ENCODE measurements around the gene ABCG2. TPM values are rescaled to one million over a fixed set of nuclear protein-coding genes. Genes with fewer than 3 reads are reported as not detected.

ABCG2 gene
- polyA plus RNA-seq, 1 donor (not counting 4 experiments of a cell fraction or from before 2014, with no cell fraction given), result 5.3 TPM

DNA sequence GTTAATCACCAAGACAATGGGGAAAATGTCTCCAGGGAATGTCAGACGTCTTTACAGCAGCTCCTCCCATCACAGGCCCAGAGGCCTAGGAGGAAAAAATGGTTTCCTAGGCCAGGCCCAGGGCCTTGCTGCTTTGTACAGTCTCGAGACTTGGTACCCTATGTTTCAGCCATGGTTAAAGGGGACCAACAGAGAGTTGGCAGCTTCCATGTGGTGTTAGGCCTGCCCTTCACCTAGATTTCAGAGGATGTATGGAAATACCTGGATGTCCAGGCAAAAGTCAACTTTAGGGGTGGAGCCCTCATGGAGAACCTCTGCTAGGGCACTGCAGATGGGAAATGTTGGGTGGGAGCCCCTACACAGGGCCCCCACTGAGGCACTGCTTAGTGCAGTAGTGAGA is 38.5 kb downstream of the ABCG2 start:
- Histone ChIP-seq H3K36me3 (ENCODE audit: control insufficient read depth in 2 of 2, extremely low read depth in 1 of 2, insufficient read depth in 2 of 2, low read length in 2 of 2) (no peaks in the 10 kb centered on the region), H3K27ac (ENCODE audit: control insufficient read depth, insufficient read depth, low read length) (no peak overlapping the region), H3K4me1 (ENCODE audit: control insufficient read depth, extremely low read depth, insufficient read depth, low read length) (no peaks in the 10 kb centered on the region), H3K9me3 (ENCODE audit: control insufficient read depth, low read depth, low read length) (peaks cover 8% of the 10 kb centered on the region), H3K4me2 (ENCODE audit: control insufficient read depth, extremely low read depth, insufficient read depth, low read depth, low read length) (no peak overlapping the region), H3K79me2 (ENCODE audit: control insufficient read depth, insufficient read depth, low read length) (no peaks in the 10 kb centered on the region), H3K4me3 (ENCODE audit: control insufficient read depth in 2 of 3, extremely low read depth in 1 of 3, insufficient read depth in 2 of 3, low read depth in 1 of 3, low read length in 3 of 3) (no peak overlapping the region), H2AFZ (ENCODE audit: control insufficient read depth, low read length) (no peak overlapping the region), H4K20me1 (ENCODE audit: control insufficient read depth, extremely low read depth, insufficient read depth, low read length) (no peaks in the 10 kb centered on the region), H3K27me3 (ENCODE audit: control insufficient read depth, extremely low read depth, insufficient read depth, low read length) (no peaks in the 10 kb centered on the region), H3K9ac (ENCODE audit: control insufficient read depth, extremely low read depth, insufficient read depth, low read length) (no peak overlapping the region), H3K9me1 (ENCODE audit: control insufficient read depth, extremely low read depth, insufficient read depth, low read length) (no peaks in the 10 kb centered on the region)
- dilution Hi-C loops (cut with MboI; ENCODE audit: extremely low pct_ligation_motif_present, low sequenced_read_pairs), result no loop called here
- FAIRE-seq (no peak), DNase-seq (ENCODE audit: low read depth, low spot score) (no peak)
- no peak for TF ChIP-seq CTCF (optimal IDR thresholded peaks at IDR 0.05 in 1 of 3, IDR thresholded peaks at IDR 0.05 in 1 of 3, conservative IDR thresholded peaks at IDR 0.05 in 1 of 3; ENCODE audit: extremely low read depth in 1 of 3, insufficient read depth in 2 of 3, low read length in 3 of 3)
- TF ChIP-seq EZH2 (IDR thresholded peaks at IDR 0.05; ENCODE audit: low read length), result no peak

DNA sequence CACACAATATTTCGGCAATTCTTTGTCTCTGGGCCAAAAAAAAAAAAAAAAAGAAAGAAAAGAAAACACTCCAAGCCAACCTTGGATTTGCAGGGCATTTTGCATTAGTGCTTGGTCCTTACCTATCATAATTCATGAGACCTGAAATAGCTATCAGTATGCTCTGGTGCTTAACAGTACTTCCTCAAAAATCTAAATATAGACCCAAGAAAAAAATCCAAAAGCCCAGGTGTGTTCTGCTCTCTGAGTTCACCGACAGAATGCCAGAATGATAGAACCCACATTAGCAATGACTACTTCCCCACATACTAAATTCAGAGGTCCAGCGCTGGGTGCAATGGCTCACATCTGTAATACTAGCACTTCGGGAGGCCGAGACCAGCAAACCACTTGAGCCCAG is 42.9 kb downstream of the ABCG2 start:
- H3K36me3 ChIP-seq (ENCODE audit: control insufficient read depth in 2 of 2, extremely low read depth in 1 of 2, insufficient read depth in 2 of 2, low read length in 2 of 2), result no peaks in the 10 kb centered on the region
- no peak overlapping the region for H3K4me2 ChIP-seq (ENCODE audit: control insufficient read depth, extremely low read depth, insufficient read depth, low read depth, low read length)
- H3K9me3 ChIP-seq (ENCODE audit: control insufficient read depth, low read depth, low read length), result peaks cover 8% of the 10 kb centered on the region
- DNase-seq (ENCODE audit: low read depth, low spot score) (no peak), FAIRE-seq (no peak)
- H3K4me1 ChIP-seq (ENCODE audit: control insufficient read depth, extremely low read depth, insufficient read depth, low read length), result no peaks in the 10 kb centered on the region
- H4K20me1 ChIP-seq (ENCODE audit: control insufficient read depth, extremely low read depth, insufficient read depth, low read length), result no peaks in the 10 kb centered on the region
- no peak overlapping the region for H3K4me3 ChIP-seq (ENCODE audit: control insufficient read depth in 2 of 3, extremely low read depth in 1 of 3, insufficient read depth in 2 of 3, low read depth in 1 of 3, low read length in 3 of 3)
- H3K27ac ChIP-seq (ENCODE audit: control insufficient read depth, insufficient read depth, low read length), result no peak overlapping the region
- no peaks in the 10 kb centered on the region for H3K27me3 ChIP-seq (ENCODE audit: control insufficient read depth, extremely low read depth, insufficient read depth, low read length)
- H3K9ac ChIP-seq (ENCODE audit: control insufficient read depth, extremely low read depth, insufficient read depth, low read length), result no peak overlapping the region
- TF ChIP-seq CTCF (optimal IDR thresholded peaks at IDR 0.05 in 1 of 3, IDR thresholded peaks at IDR 0.05 in 1 of 3, conservative IDR thresholded peaks at IDR 0.05 in 1 of 3; ENCODE audit: extremely low read depth in 1 of 3, insufficient read depth in 2 of 3, low read length in 3 of 3), result no peak
- no peaks in the 10 kb centered on the region for H3K79me2 ChIP-seq (ENCODE audit: control insufficient read depth, insufficient read depth, low read length)
- no peak overlapping the region for H2AFZ ChIP-seq (ENCODE audit: control insufficient read depth, low read length)
- dilution Hi-C loops (cut with MboI; ENCODE audit: extremely low pct_ligation_motif_present, low sequenced_read_pairs), result no loop called here
- no peaks in the 10 kb centered on the region for H3K9me1 ChIP-seq (ENCODE audit: control insufficient read depth, extremely low read depth, insufficient read depth, low read length)

Data from keratinocyte (primary cell).